Hematopoietic multipotent progenitor cell treated with erythropoietin and hydrocortisone succinate and interleukin-3 and kit ligand, for 8 days (in vitro differentiated cells): ENCODE measurements around the gene PIF1.
"Not testable (repeated sequence)": the region's sequence is repeated elsewhere in the genome, so short reads cannot be mapped to it uniquely, and the experiment has no call there.

Experiments used
- DNase-seq: peaks from one replicate; pipeline ENCODE4 v3.0.0-alpha.2; 2015

The PIF1 gene

DNA sequence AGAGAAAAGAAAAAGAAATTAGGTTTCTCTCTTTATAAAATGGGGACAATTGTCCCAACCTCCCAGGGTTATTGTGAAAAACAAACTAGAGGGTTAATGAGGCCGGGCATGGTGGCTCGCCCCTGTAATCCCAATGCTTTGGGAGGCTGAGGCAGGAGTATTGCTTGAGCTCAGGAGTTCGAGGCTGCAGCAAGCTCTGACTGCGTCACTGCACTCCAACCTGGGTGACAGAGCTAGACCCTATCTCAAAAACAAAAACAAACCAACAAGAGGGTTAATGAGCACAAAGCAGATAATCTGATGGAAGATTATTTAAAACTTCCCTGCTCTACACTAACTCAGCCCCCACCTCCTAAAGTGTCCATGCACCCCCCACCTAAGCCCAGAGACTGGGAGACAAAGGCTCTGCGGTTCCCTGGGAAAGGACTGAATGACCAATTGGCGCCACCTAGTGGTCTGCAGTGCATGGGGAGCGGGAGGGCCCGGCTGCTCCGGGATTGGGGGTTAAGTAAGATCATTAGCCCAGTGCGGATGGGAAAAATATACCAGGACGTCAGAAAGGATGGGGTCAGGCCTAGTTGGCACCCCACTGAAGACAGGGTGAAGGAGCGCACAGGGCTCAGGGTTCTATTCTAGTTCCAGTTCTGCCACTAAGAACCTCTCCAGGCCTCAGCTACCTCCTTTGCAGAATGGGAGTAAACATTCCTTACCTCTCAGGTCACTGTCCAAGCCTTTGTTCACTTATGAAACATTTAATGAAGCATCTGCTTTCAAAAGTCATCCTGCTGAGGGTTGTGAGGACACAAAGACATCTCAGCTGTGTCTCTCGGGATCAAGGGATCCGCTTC is 15.6 kb downstream of the PIF1 start:
- peak; percentile 75 for DNase-seq

DNA sequence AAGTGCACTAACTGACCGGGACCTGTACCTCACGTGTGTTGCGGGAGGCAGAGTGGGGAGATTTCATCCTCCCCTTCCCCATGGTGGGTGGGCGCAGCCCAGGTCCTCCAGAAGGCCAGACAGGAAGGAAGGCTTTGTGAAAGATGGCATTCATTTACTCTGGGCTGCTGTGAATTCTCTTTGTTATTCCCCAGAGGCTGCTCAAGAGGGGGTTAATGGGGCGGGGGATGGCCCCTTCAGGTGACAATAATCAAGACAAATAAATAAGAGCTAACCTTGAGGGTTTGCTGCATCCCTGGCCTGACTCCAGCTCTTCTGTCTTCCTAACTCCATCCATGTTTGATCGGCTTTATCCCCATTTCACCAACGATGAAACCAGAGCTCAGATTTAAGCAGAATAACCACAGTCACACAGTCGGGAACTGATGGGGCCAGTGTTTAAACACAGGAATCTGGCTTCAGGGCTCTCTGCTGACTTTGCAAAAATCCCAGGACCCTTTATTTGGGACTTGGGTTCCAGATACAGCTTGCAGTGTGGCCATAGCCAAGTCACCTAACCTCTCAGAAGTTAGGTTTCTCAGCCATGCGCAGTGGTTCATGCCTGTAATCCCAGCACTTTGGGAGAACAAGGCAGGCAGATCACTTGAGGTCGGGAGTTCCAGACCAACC is 16.5 kb downstream of the PIF1 start:
- no peak for DNase-seq

DNA sequence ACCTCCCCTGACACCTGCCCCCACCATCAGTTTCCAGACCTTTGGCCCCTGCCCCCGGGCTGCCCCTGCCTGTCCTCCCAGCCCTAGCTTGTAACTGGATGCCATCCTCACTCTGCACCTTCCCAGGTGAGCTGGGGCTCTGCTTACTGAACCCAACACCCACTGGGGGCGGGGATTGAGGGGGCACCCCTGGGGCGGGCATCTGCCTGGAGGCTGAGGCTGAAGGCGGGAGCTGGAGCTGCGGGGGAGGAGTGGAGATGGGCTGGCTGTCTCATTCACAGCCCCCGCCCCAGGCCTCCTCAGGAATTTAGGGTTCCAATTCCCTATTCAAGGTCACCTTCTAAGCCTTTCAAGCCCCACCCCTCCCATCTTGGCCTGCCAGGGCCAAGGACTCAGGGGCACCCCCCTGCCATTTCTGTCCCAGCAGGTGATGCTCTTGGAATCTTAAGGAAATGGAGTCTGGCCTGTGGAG is 17.7 kb downstream of the PIF1 start:
- DNase-seq: no peak

DNA sequence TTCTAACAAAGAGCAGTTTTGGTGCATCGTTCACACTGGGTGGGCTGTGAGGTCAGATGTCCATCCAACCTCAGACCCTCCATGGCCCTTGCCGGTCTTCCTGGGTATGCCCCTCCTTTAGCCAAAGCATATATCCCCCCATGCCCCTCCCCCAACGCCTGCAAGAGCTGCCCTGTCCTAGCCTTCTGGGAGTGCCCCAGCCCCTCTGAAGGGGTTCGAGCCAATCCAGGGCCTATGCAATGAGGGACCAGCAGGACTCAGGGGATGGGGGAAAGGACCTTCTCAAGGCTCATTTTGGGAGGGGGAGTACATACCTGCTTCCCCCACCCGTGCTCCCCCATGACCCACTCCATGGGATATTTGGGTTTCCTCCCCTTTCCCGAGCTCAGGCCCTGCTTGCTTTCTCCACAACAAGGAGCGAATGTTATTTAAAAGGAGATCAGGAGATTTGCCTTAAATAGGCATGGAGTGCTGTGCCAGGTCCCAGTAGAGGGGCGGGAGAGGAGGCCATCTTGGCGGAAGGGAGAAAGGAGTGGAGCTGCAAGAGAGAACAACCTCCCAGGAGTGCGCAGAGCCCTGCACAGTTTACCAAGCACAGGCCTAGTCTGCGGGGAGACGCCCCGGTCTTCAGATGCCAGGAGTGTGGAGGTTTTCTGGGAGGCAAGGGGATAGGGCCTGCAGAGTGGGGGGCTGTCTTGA is 18.2 kb downstream of the PIF1 start:
- DNase-seq: no peak

DNA sequence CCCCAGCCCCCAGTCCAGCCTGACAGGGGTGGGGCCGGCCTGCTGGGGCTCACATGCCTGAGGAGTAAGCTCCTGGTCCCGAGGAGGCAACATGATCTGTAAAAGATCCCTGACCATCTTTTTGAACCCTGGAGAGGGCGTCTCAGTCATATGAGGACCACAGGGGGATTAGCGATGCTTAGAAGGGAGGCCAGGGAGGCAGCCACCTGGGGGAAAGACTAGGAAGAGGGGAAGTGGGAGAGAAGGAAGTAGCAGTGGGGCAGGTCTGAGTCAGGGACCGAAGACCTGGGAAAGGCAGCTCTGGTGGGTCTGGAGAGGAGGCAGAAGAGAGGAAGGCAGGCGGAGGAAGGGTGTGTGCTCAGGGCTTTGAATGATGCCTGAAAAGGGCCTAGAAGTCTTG is 18.9 kb downstream of the PIF1 start:
- no peak for DNase-seq

DNA sequence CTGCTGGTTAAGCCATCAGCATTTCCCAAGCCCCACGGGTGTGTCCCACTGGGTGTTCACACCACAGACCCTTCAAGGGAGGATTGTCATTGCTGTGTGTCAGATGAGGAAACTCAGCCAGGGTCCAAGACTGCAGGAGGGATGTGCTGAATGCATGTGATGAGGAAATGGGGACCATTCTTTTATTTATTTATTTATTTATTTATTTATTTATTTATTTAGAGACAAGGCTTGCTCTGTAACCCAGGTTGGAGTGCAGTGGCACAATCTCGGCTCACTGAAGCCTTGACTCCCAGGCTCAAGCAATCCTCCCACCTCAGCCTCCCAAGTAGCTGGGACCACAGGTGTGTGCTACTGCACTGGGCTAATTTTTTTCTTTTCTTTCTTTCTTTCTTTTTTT is 20.8 kb downstream of the PIF1 start:
- DNase-seq: no peak

DNA sequence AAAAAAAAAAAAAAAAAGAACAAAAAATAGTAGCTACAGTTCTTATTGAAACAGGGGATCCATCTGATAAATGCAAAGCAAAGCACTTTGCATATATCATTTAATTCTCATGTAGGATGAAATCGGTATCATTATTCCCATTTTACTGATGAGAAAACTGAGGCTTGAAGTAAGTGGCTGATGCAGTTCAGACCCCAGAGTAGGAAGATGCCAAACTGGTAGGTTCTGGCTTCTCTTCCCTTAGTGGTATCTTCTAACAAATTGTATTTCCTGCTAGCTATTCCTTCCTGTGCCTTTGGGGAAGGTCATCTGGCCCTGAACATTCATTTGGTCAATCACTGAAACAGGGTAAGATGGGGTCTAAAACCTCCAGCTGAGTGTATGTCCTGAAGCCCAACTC is 21.9 kb downstream of the PIF1 start:
- no peak for DNase-seq

DNA sequence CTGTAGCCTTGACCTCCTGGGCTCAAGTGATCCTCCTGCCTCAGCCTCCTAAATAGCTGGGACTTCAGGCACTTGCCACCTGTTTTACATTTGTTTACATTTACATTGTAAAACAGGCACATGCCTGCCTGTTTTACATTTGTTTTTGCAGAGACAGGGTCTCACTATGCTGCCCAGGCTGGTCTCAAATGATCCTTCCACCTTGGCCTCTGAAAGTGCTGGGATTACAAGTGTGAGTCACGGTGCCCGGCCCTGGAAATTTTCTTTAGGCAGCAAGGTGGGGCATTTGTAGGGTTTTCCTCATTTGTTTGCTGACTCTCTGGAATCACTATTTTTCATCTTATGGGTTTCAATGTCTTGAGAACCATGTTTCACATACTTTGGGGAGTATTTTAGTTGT is 25.0 kb downstream of the PIF1 start:
- no peak for DNase-seq

DNA sequence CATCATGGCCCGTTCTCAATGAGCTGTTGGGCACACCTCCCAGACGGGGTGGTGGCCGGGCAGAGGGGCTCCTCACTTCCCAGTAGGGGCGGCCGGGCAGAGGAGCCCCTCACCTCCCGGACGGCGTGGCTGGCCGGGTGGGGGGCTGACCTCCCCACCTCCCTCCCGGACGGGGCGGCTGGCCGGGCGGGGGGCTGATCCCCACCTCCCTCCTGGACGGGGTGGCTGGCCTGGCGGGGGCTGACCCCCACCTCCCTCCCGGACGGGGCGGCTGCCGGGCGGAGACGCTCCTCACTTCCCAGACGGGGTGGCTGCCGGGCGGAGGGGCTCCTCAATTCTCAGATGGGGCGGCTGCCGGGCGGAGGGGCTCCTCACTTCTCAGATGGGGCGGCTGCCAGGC is 26.5 kb downstream of the PIF1 start:
- not testable (repeated sequence) for DNase-seq

DNA sequence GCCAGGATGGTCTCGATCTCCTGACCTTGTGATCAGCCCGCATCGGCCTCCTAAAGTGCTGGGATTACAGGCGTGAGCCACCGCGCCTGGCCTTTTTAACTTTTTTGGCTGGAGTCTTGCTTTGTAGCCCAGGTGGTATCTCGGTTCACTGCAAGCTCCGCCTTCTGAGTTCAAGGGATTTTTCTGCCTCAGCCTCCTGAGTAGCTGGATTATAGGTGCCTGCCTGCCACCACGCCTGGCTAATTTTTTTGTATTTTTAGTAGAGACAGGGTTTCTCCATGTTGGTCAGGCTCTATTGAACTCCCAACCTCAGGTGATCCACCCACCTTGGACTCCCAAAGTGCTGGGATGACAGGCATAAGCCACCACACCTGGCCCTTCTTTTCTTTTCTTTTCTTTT is 29.5 kb downstream of the PIF1 start:
- not testable (repeated sequence) for DNase-seq

DNA sequence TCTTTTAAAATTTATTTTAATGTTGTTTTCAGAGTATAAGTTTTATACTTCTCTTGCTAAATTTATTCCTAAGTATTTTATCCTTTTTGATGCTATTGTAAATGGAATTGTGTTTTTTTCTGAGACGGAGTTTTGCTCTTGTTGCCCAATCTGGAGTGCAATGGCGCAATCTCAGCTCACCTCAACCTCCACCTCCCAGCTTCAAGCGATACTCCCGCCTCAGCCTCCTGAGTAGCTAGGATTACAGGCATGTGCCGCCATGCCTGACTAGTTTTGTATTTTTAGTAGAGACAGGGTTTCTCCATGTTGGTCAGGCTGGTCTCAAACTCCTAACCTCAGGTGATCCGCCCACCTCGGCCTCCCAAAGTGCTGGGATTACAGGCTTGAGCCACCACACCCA is 30.1 kb downstream of the PIF1 start:
- not testable (repeated sequence) for DNase-seq

DNA sequence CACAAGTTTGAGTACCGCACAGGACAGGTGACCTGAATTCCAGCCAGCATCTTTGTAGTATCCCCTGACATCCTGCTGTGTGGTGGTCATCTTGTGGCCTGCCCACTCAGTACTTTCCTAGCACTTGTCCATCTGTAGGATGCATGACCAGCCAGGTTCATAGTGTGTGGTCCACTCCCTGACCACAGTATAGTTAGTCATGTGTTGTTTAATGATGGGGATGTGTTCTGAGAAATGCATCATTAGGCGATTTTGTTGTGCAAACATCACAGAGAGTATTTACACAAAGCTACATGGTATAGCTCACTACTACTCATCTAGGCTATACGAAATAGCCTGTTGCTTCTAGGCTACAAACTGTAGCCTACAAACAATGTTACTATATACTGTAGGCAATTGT is 33.2 kb downstream of the PIF1 start:
- DNase-seq: no peak

DNA sequence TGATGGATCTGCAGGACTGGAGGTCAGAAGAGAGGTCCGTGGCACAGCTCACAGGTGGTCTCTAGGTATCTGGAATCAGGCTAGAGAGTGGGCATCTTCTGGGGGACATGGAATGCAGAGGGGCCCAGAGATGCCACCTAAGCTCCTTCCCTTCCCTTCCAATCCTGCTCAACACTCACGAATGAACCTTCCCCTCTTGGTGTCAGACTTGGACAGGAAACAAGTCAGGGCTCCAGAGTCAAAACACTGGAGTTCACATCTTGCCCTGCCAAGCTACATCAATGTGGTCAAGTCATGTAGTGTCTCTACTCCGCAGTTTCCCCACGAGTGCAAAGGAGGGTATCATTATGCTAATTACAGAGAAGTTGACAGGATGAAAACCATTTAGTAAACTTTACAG is 34.0 kb downstream of the PIF1 start:
- DNase-seq: no peak

DNA sequence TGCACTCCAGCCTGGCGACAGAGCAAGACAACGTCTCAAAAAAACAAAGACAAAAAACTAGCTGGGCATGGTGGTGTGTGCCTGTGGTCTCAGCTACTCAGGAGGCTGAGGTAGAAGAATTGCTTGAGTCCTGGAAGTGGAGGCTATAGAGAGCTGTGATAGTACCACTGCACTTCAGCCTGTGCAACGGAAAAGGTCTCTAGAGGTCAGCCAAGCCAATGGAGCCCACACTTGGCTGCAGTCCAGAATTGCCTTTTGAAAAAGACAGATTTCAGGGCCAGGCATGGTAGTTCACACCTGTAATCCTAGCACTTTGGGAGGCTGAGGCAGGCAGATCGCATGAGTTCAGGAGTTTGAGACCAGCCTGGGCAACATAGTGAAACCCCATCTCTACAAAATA is 41.7 kb downstream of the PIF1 start:
- DNase-seq: no peak

DNA sequence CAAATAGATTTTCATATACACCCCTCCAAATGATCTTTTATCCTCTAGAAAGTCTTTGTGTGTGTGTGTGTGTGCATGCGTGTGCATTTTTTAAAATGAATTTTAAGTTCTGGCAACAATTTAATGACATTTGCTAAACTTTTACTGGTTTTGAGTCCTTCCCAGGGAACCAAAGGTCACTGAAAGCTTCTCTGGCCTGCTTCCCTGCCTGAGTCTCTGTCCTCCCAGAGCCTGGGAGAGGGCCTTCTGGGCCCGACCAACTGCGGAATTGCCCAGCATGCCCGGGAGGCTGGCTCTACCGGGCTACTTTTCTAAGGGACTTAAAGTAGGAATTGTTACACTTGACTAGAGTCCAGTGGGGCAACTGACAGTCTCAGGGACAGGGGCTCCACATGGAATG is 42.7 kb downstream of the PIF1 start:
- no peak for DNase-seq

DNA sequence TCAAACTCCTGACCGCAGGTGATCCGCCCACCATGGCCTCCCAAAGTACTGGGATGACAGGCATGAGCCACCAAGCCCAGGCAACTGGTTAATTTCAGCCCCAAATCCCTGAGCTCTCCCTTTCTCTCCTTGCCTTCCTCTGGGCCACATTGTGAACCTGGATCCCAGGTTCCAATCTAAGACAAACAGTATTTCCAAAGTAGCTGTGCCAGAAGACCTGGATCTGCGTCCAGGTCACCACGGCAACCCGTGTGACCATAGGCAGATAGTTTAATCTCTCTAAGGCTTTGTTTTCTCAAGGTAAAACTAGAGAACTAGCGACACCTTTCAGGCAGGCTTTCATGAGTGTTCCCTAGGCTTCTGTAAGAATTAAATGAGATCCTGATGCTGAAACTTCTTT is 44.1 kb downstream of the PIF1 start:
- no peak for DNase-seq

DNA sequence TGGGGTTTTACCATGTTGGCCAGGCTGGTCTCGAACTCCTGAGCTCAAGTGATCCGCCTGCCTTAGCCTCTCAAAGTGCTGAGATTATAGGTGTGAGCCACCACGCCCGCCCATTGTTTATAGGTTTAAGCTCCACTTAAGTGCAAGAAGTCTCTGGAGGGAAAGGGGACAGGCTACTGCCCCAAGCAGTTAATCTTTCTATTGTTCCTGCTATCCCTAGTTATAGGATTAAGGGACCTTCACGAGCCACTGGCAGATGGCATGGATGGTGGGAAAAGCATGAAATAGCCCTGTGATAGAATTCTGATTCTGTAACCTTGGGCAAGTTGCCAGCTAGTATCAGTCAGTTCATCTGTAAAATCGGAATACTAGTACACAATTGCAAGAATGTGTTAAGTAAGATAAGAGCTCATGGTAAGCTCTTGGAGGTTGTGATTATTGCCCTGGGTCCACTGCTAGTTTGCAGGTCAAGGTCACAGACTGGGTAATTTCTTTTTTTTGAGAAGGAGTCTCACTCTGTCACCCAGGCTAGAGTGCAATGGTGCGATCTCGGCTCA is 44.8 kb downstream of the PIF1 start:
- peak; percentile 30 for DNase-seq

DNA sequence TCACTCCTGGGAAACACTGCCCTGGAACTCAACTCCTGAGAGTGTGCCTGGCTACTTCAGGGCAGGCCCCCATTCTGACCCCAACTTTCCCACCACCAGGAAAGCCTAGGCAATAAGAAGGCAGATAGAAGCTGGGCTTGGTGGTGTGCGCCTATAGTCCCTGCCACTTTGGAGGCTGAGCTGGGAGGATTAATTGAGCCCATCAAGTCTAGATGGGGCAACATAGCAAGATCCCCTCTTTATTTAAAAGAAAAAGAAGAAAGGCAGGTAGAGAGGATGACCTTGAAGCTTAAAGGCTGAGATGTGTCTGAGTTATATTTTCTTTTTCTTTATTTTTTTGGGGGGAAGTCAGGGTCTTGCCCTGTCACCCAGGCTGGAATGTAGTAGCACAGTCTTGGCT is 45.8 kb downstream of the PIF1 start:
- no peak for DNase-seq

DNA sequence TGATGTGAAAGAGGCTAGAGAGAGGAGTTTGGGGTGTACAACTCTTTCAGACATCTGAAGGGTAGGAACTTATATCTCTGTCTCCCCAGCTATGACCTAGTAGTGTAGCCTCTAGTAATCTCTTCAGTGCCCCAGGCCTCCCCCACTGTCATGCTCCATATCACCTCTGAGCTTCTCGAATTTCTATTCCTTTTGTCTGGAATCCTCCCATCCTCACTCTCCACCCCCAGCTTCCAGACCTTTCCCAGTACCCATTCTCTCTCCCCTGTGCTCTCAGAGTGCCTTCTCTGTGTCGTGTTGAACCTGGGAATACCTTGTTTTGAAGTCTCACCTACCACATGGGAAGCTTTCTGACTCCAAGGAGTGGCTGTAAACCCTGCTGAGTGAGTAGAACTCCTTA is 46.4 kb downstream of the PIF1 start:
- no peak for DNase-seq

DNA sequence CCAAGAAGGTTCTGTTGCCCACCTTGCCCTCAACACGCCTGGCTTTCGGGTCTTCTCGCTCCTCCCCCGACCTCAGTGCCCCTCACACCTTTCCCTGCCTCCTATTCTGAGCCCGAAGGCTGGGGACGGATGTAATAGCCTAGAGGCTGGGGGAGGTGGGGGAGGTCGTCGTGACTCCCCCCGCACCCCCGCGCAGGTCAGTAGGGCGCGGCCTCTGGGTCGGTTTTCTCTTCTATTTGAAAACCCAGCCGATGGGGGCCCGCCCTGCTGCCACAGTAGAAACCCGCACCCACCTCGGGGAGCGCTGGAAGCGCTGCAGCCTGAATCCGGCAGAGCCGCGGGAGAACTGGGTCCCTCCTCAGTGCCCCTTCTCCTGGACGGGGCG is 49.1 kb downstream of the PIF1 start:
- no peak for DNase-seq

DNA sequence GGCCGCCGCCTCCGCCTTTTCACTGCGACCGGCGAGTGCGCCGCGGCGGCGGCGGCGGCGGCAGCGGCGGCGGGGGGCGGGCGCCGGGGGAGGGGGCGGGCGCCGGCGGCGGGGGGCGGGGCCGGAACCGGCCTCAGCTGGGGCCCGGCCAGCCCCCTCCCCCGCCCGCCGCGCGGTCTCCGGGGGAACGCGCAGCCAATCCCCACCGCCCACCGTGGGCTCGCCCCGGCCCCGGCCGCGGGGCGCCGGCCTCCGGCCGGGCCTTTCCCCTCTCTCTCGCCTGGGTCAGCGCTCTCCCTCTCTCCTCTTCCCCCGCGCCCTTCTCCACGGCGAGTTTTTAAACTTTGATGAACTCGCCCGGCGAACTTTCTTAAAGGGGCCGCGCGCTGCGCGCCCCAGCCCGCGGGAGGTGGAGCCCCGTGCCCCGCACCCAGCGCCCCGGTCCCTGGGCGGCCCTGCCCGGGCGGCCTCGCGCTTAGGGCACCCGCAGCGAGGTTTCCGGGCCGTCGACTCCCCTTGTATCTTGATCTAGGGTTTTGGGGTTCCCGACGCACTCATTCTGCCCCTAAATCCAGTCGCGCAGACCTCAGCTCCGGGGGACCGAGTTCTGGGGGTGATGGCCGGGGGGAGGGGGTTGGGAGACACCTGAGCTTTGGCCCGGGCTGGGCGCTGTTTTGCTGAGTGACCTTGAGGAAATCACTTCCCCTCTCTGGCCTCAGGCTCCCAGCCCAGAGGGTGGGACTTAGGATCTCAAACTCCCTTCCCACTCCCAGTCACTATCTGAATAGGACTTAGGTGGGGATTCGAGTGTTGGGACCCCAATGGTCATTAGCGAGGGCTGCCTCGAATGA is 49.7 kb downstream of the PIF1 start, which contains the start of gene RBPMS2:
RBPMS2 (minus strand) TSS at position 39 of the 851 bp plus-strand sequence. CDS start 270 bp downstream, outside the sequence.
- no peak for DNase-seq
